ENCODE data around the gene MRPS6.

DNA sequence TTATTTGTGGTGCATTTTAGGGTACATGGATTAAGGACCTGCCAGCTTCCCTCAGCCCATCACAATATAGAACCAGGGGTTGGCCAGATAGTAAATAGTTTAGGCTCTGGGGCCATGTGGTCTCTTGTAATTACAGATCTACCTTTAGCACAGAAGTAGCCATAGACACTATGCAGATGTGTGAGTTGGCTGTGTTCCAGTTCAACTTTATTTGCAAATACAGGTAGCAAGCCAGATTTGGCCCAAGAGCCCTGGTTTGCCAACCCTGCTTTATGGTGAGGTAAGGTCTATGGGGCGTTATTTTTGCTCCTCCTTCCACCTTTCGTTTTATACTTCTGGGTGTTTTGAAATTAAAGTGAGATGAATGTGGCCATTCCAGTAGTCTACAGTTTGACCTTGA, 48.7 kb downstream of the MRPS6 start:
- TF ChIP-seq, protein P1, sequence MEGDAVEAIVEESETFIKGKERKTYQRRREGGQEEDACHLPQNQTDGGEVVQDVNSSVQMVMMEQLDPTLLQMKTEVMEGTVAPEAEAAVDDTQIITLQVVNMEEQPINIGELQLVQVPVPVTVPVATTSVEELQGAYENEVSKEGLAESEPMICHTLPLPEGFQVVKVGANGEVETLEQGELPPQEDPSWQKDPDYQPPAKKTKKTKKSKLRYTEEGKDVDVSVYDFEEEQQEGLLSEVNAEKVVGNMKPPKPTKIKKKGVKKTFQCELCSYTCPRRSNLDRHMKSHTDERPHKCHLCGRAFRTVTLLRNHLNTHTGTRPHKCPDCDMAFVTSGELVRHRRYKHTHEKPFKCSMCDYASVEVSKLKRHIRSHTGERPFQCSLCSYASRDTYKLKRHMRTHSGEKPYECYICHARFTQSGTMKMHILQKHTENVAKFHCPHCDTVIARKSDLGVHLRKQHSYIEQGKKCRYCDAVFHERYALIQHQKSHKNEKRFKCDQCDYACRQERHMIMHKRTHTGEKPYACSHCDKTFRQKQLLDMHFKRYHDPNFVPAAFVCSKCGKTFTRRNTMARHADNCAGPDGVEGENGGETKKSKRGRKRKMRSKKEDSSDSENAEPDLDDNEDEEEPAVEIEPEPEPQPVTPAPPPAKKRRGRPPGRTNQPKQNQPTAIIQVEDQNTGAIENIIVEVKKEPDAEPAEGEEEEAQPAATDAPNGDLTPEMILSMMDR (IDR thresholded peaks at IDR 0.05): no peak
- TF ChIP-seq POLR2A (IDR thresholded peaks at IDR 0.05): no peak
- no peak for TF ChIP-seq POLR2AphosphoS5 (IDR thresholded peaks at IDR 0.05)
